GM19240 (cell line): ENCODE measurements around the gene NKAIN2.

Experiments
- DNase-seq: peaks from one replicate; pipeline ENCODE4 v3.0.0; 2011; ENCODE audit warnings: low spot score; ENCODE audit not compliant: insufficient read length

Gene NKAIN2

GRCh38 chr6:124022641-124023040 is 219.0 kb downstream of the NKAIN2 start:
- DNase-seq, result no peak

- DNase-seq, result no peak
Observed at GRCh38 chr6:124026694-124027093, 223.0 kb downstream of the NKAIN2 start.

DNA sequence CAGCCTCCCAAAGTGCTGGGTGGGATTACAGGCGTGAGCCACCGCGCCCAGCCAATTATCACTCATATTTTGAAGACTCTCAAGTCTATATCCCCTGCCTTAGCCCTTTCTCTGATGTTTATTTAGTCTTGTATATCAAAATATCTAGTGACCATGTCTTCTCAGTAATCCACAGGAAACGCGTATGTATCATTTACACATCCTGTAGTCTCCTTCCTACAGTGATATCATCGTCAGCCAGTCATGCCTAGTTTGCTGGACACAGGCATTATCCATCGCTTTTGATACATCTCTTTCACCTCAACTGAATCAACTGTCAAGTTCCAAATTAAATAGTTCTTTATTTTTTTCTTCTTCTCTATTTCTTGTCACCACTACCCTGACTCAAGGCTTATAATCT is 223.7 kb downstream of the NKAIN2 start:
- no peak for DNase-seq

- no peak for DNase-seq
Observed at GRCh38 chr6:124028117-124028516, 224.5 kb downstream of the NKAIN2 start.

DNA sequence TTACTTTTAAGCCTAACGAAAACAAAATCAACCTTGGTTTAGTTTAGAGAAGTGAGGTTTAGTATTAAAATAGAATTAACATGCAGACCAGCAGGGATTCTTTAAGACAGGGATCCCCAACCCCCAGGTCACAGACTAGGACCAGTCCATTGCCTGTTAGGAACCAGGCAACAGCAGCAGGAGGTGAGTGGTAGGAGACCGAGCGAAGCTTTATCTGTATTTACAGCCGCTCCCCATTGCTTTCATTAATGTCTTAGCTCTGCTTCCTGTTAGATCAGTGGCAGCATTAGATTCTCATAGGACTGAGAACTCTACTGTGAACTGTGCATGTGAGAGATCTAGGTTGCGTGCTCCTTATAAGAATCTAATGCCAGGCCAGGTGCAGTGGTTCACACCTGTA is 225.9 kb downstream of the NKAIN2 start:
- DNase-seq, result no peak

DNA sequence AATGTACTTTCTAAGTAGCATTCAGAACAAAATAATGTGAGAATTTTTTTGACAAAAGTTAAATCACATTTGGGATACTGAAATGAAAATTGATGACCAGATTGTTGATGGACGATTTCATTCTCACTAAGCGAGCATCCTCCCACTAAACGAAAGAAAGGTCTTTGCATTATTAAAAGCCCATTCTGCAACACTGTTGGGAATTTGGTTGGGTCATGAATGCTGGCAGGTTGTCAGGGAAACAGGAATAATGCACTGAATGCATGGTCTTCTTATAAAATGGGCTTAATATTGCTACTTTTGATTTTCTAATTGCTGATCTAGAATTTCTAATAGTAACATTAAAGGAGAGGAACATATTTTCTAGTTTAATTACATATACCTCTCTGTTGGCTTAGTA is 229.8 kb downstream of the NKAIN2 start:
- DNase-seq, result no peak

DNA sequence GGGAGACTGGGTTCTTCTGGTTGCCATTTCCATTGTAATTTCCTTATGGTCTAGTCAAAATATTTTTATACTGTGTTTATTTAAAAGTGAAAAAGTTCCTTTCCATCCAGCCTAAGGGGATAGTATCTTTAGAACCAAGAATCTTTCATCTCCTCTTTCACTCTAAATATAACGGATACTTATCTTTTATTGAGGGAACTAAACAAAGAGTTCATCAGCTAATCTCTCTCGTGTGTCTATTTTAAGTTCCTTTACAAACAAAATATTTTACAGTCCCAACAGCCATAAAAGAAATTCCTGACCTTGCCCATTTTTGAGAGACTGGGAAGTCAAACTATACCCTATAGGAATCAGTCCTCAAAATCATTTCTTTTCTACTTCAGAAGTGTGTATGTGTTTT is 232.7 kb downstream of the NKAIN2 start:
- no peak for DNase-seq

DNA sequence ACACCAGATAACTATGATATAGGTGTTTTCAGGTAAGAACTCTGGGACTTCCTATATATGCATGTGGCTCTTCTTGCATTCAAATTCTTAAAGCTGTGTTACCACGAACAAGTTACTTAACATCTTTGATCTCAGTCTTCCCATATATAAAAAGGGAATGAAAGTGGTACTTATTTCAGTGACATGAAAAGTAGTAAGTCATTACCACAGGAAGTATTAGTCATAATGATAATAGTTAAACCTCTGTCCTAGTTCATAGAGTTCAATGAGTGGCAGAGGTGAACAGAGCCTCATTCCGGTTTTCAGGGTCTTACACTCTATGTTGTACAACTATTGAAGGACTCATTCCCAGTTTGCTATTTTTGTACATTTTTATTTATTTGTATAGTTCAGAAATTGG is 237.0 kb downstream of the NKAIN2 start:
- no peak for DNase-seq

DNA sequence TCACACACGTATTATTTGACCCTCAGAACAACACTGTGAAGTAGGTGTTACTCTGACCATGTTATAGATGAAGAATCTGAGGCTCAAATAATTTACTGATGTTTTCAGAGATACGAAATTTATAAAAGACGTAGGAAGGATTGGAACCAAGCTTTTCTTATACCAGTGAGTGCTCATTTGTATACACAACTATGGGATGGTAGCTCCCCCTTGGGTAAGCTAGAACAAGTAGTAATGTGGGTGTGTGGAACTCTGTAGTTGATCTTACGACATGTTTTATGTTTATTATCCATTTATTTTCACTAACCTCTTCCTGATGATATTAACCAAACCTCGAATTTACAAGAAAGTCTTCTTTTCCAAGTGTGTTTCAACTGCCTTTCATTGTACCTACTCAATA is 248.5 kb downstream of the NKAIN2 start:
- no peak for DNase-seq

DNA sequence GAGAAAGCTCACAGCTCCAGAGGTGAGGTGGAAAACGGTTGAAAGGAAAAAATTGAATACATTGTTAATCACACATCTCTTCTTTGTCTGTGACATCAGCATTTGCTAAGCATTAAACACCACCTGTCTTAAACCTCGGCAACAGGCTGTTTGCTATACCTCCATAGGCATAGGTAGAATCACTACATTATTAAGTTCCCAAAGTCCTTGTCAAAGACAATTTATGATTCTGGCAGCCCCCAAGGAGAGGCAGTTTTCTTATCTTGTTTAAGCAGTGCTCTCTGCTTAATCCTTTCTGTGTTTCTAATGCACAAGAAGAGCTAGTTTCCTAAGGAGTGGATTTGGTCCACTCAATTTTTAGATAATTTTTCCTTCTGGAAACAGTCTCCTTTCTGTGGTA is 249.7 kb downstream of the NKAIN2 start:
- no peak for DNase-seq

DNA sequence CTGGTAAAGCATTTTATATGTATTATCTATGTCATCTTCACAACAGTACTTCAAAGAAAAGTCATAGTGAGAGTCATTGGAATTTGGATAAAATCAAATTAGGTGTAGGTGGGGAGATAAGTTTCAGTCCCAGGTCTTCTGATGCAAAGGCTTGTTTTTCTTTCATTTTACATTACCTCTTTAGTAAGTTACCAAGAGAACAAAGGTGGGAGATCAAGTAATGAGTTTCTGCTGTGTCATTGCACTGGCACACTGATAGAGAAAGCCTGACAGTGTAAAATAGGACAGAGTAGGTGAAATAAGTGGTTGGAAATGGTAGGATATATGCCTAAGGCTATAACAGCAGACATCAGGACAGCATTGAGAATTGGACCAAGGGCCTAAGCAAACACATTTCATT is 250.4 kb downstream of the NKAIN2 start:
- no peak for DNase-seq

DNA sequence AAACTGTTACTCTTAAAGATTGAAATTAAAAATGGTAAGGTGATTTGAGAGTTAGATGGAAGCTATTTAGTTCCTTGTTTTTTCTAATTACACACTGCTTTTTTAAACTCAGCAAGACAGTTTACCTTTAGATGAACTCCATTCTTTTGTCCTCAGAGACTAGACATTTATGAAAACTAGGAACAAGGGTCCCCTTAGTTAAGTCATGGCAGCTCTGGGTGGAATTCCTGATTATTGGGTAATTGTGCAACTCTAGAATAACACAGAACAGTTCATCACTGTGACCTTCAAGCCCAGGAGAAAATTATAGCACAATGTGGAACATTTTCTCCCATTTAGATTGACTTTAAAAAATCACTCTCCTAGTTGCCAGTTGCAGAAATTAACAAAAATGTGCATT is 251.7 kb downstream of the NKAIN2 start:
- no peak for DNase-seq

DNA sequence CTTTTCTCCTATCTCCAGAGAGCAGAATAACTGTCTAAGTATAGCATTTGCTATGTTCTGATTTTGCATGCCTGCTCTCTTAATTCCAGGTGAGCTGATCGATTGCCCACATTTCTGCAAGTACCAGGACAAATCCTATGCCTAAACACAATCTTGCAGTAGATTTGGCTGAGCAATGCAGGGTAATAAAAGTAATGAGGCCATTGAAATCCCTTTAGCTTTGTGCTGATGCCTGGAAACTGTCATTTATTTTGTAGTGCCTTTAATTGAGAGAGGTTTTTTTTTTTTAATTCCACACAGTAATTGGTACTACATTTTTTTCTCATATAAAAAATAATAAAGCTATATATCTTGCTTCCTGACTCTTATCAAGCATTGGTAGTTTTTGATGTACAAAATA is 252.3 kb downstream of the NKAIN2 start:
- no peak for DNase-seq

- DNase-seq, result no peak
Observed at GRCh38 chr6:124056407-124057334, 253.0 kb downstream of the NKAIN2 start.

DNA sequence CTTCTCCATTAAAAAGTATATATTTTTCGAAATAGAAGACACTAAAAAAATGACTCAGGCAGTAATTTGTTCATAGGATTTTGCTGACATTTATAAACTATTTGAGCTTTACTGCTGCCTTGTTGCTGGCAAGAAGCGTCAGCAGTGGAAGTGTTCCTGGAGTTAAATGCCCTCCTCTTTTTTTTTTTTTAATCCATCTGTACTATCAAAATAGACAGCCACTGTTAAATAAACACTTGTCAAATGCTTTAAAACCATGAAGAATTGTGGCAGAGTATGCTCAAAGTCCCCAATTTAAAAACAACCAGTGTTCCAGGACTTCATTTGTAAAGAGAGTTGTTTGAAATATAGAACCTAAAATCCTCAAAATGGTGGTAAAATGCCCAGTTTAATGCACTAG is 253.8 kb downstream of the NKAIN2 start:
- no peak for DNase-seq

- no peak for DNase-seq
Observed at GRCh38 chr6:124064317-124065113, 260.9 kb downstream of the NKAIN2 start.

DNA sequence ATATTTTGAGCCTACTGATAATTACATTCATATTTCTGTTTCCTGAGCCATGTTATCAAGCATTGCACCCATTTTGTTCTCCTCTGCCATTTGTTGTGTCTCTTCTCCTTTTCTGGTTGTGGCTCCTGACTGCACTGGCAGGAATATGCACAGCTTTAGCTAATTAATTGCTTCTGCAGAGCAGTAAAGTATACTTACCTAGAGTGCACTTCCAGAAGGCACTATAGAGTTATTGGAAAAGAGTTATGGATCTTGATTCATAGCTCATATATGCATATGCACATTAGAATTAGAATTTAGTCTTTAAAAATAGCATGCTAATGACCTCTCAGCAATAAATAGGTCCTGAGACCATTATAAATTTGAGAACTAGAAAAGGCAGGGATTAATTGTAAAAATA is 262.6 kb downstream of the NKAIN2 start:
- no peak for DNase-seq

- no peak for DNase-seq
Observed at GRCh38 chr6:124066946-124067552, 263.4 kb downstream of the NKAIN2 start.

DNA sequence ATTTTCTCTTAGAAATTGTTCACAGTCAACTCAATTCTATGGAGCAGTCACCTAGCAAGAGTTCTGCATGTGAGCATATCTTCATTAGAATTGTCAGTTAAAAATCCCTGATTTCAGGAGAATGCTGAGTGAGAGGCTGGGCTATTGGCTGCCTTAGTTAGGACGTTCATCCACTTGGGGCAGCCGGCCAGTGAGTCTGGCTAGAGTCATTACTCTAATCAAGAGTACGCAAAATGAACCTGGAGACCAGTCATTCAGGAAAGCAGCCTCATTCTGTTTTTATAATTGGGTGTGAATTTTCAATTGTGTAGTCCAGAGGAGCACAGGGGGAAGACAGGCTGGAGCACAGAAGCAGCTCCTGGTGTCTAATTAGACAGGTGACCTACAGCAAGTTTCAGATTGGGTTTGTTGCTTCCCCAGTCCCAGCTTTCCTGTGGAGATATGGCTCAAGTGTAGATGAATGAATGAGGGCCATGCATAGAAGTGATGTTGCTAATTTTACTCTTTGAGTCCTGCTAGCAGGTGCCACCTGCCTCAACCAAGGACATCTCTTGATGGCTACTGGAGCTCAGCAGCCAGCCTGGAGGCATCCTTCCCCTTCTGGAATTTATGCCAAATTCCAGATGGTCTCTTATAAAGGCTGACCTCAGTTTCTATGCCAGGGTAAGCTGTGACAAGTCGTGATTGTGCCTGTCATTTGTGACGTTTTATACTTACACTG is 265.7 kb downstream of the NKAIN2 start:
- DNase-seq, result no peak

DNA sequence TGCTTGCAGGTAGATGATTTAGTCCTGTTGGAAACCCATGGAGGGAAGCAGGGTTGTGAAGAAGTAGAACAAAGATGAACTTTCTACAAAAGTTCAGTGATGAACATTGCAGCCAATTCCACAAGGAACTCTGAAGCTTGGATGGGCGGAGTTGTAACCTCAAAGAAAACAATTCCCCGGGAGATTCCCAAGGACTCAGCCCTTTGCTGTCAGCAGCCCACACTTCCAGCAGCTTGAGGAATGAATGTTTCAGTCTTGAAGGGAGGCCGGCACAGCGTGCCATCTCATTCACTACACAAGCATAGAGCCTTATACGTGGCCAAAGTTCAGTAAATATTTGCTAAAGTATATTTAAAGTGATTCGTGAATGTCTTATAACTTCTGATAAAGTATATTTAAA is 269.4 kb downstream of the NKAIN2 start:
- no peak for DNase-seq

DNA sequence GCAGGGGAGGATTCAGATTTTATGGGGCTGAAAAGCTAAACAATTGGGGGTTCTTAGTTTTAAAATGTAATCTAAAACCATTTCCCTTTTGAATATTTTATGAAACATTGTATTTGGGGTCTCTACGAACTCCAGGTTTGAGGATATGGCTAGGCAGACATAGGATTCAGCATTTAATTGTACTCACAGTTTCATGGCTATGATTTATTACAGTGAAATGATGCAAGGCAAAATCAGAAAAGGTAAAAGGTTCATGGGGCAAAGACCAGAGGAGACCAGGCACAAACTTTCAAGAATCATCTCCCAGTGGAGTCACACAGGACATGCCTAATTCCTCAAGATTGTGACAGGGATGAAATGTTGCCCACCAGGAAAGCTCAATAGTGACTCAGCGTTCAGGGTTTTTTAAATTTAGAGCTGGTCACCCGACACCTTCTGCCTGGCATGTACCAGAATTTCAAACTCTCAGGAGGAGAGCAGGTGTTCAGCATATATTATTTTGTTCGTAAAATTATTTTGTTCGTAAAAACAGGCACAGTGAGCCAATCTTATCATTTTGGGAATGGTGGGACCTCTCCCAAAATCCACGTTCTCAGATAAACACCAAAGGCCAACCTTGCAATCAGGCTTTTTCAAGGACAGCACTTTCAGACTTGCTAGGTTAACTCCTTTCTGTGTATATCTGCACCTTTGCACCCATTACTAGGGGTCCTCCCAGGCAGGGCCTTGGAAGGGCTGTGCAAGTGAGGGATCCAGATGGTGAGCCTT is 270.3 kb downstream of the NKAIN2 start:
- DNase-seq, result no peak
